Measurements from ENCODE around the gene PARP14.

Gene PARP14

DNA sequence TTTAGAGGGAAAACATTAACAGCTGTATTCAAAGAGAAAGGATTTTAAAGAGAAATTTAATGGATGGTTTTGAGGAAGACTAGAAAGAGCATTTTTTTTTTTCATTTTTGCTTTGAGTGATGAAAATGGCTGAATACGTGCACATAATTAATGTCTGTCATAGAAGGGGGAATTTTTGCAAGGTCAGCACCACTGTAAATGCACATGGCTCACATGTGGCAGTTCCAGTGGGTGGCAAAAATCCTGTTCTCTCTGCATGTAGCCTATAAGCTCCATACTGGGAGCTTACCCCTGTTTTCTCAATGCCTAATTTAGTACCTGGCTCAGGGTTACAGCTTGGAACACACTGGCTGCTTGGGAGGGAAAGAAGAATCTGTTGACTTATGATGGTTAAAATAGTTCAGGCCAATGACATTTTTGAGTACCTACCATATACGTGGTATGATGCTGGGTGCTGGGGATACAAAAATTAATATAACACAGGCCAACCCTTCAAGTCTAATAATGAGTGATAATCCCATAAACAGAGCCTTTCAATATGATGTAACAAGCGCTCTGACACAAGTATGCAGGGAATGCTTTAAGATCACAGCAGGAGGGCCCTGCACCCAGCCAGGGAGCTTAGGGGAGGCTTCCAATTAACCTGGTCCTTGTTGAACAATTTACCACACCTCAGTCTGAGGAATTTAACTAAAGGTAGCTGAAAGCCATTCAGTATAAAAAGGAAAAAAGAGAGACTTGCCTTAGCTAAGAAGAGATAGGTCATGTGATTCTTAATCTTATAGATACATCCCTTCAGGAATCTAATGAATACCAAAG lies 80.0 kb downstream of the PARP14 start:
- no peaks in the 10 kb centered on the region for H3K4me1 Mint-ChIP-seq
- ATAC-seq (no peak), DNase-seq (ENCODE audit: low spot score in 2 of 2) (no peak)
- peaks cover 6% of the 10 kb centered on the region for H3K36me3 Mint-ChIP-seq
- H3K4me3 Mint-ChIP-seq: no peak overlapping the region
- H3K9me3 Mint-ChIP-seq: no peaks in the 10 kb centered on the region
- H3K27ac Mint-ChIP-seq: no peak overlapping the region

DNA sequence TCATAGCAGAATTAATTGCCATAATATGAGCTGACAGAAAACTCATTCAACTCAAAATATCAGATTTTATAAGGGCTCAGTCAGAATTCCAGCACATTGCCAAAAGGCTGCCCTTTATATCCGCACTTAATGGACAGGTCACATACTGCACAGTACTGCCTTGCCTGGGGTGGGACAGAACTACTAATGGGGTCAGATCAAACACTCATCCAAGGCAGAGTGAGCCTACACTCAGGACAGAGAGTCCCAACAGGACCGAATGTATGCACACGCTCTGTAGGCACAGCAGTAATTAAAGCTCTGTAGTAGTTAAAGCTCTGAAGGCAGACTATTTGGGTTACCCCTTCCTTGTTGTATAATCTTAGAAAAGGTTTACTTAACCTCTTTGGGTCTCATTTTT lies 85.8 kb downstream of the PARP14 start:
- DNase-seq (ENCODE audit: low spot score in 2 of 2): no peak
- no peak for ATAC-seq
- H3K4me1 Mint-ChIP-seq: no peaks in the 10 kb centered on the region
- H3K27ac Mint-ChIP-seq: no peak overlapping the region
- H3K36me3 Mint-ChIP-seq: peaks cover 19% of the 10 kb centered on the region
- H3K4me3 Mint-ChIP-seq: no peak overlapping the region
- no peaks in the 10 kb centered on the region for H3K9me3 Mint-ChIP-seq

DNA sequence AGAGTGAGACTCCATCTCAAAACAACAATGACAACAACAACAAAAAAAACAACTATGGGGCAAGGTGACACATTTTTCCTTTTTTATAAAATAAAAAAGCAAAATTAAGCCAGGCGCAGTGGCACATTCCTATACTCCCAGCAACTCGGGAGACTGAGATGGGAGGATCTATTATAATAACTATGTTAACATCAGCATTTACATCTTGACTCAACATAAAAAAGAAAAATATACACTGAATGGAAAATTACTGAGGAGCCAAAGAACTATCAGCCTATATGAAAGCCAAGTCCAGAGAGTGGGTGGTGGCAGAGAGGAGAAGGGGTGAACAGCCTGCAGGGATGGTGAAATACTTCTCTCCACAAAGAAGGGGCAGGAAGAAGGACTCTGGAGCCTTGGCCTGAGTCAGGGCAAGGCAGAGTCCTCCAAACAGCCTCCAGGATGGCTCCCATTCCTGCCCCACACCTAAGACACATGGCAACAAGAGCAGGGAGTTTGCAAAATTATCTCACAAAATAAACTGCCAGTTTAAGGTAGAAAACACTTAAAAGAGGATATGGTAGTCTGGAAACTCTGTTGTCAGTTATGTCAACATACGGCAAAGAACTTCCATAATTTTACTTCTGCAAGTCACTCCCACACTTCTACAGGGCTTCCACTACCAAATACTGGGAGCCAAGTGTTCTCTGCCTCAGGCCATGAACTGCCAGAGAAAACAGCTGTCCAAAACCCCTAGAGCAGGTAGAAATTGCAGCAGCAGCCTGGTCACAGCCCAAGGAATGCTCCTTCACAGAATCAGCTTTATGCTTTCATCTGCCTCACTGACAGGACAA lies 87.1 kb downstream of the PARP14 start:
- Mint-ChIP-seq H3K4me1 (no peaks in the 10 kb centered on the region), H3K4me3 (no peak overlapping the region), H3K27ac (no peak overlapping the region), H3K9me3 (no peaks in the 10 kb centered on the region), H3K36me3 (peaks cover 17% of the 10 kb centered on the region)
- DNase-seq (ENCODE audit: low spot score in 2 of 2) (no peak), ATAC-seq (no peak)

DNA sequence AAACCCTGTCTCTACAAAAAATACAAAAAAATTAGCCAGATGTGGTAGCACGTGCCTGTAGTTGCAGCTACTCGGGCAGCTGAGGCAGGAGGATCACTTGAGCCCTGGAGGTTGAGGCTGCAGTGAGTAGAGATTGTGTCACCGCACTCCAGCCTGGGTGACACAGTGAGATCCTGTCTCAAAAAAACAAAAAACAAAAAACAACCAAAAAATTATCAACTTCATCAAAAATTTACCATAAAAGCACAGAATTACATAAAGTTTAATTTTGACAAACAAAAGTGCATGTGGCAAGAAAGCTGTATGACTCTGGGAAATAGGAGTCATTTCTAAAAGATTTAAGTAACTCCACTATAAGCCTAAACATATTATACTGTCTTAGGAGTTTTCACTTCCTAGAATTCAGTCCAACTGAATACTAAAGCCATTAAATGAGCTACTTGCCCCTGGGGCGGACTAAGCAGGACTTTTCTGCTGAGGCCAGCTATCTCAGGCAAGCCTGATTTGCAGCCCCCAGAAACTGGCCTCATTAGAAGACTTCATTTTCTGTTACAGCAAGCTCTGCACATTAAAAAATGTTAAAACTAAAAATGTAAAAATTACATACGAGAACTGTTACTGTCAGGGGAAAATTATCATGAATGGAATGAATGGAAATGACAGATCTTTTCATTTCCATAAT lies 90.0 kb downstream of the PARP14 start:
- H3K27ac Mint-ChIP-seq: no peak overlapping the region
- ATAC-seq: no peak
- H3K4me1 Mint-ChIP-seq: peaks cover 6% of the 10 kb centered on the region
- no peaks in the 10 kb centered on the region for H3K9me3 Mint-ChIP-seq
- peaks cover 17% of the 10 kb centered on the region for H3K36me3 Mint-ChIP-seq
- DNase-seq (ENCODE audit: low spot score in 2 of 2): no peak
- no peak overlapping the region for H3K4me3 Mint-ChIP-seq

DNA sequence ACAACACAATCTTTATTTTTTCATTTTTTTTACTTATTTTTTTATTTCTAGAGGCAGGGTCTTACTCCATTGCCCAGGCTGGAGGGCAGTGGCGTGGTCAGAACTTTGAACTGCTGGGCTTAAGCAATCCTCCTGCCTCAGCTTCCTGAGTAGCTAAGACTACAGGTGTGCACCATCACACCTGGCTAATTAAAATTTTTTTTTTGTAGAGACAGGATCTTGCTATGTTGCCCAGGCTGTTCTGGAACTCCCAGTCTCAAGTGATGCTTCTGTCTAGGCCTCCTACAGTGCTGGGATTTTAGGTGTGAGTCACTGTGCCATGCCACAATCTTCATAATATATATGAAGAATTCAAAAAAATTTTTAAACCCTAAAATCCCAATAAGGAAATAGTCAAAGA lies 92.2 kb downstream of the PARP14 start:
- no peaks in the 10 kb centered on the region for H3K9me3 Mint-ChIP-seq
- ATAC-seq (no peak), DNase-seq (ENCODE audit: low spot score in 2 of 2) (no peak)
- peaks cover 6% of the 10 kb centered on the region for H3K4me1 Mint-ChIP-seq
- H3K27ac Mint-ChIP-seq: no peak overlapping the region
- H3K4me3 Mint-ChIP-seq: no peak overlapping the region
- peaks cover 17% of the 10 kb centered on the region for H3K36me3 Mint-ChIP-seq

DNA sequence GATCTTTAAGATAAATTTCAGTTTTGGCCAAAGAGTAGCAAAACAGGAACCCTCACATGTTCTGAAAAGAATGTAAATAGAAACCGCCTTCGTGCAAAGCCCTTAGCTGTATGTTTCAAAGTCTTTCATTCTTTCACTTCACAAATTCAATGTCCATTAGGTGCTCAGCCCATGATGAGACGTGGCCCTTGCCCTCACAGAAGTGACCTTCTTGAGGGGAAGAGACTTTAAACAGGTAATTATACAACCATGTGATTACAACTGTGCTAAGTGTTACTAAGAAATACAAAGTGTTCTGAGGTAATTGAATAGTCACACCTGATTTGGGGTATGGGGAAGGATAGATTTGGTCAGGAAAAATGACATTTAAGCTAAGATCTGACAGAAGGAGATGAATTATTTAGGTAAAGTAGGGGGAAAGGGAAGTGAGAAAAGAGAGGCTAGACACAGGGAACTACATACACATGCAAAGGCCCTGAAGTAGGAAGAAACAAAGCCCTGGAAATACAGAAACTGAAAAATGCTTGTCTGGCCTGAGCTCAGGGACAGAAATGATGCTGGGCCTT lies 93.4 kb downstream of the PARP14 start:
- Mint-ChIP-seq H3K4me1 (peaks cover 6% of the 10 kb centered on the region), H3K27ac (no peak overlapping the region), H3K36me3 (peaks cover 9% of the 10 kb centered on the region), H3K9me3 (no peaks in the 10 kb centered on the region), H3K4me3 (no peak overlapping the region)
- DNase-seq (ENCODE audit: low spot score in 2 of 2) (no peak), ATAC-seq (no peak)

DNA sequence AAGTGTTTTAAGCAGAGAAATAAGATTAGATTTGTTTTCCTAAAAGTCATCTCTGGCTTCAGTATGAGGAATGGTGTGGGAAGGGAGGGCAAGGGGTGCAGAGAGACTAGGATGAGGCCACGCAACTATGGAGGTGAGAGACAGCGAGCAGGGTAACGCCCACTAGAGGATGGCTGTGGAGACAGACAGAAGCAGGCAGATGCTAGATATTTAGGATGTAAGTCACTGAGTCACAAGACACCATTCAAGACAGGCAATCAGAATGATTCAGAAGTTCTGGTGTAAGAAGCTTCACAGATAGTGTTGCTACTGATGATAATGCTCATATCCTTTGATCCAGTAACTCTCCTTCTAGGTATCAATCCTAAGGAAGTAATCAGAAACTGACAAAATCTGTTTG lies 93.9 kb downstream of the PARP14 start:
- DNase-seq (ENCODE audit: low spot score in 2 of 2) (no peak), ATAC-seq (no peak)
- Mint-ChIP-seq H3K4me1 (peaks cover 6% of the 10 kb centered on the region), H3K36me3 (peaks cover 7% of the 10 kb centered on the region), H3K4me3 (no peak overlapping the region), H3K9me3 (no peaks in the 10 kb centered on the region), H3K27ac (no peak overlapping the region)

DNA sequence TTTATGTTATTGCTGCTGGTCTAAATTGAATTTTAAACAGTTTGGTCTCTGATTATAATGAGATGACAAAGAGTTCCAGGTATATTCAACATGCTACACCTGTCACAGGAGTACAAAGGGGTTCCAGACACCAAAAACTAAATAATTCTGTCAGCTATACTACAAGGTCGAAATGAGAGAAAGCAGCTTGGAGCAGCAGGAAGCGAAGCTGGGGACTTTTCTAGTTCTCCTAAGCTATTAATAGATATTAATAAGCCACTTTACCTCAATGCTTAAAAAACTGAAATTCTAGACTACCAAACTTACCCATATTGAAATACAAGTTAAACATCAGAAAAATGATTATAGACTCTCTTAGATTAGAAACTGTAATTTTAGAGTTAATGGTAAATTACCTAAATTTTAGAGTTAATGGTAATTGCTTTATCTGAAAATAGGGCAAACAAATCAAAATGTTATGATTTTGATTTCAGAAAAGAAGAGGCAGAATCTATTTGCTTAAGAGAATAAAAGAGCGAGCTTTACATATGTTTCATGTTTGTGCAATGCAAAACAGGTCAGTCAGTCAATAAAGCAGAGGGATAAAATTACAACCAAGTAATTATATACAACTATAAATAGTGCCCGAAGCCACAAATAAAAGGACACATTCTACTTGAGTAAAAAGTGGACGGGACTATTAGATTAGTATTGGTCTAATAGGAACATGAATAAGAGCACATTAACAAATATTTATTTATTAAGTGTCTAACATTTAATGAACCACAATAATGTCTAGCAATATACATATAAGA lies 96.2 kb downstream of the PARP14 start:
- Mint-ChIP-seq H3K27ac (no peak overlapping the region), H3K9me3 (no peaks in the 10 kb centered on the region), H3K4me3 (no peak overlapping the region), H3K36me3 (no peaks in the 10 kb centered on the region), H3K4me1 (peaks cover 6% of the 10 kb centered on the region)
- no peak for DNase-seq (ENCODE audit: low spot score in 2 of 2)
- ATAC-seq: no peak

DNA sequence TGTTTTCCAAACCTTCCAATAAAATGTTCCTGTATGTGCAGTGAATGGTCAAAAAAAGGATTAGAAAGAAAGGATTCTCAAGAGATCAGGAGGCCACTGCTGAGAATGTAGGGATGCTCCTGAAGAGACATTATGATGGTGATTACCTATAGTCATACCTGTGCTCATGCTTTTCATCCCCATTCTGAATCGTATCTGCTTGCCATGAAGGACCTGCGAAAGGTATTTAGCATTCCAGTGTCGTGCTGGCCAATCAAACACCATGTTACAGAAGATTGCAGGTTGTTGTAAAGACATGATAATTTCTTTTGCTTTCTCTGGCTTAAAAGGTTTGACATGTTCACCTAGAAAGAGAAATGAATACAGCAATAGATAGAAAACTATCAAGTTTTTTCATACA lies 96.9 kb downstream of the PARP14 start:
- ATAC-seq: no peak
- Mint-ChIP-seq H3K9me3 (no peaks in the 10 kb centered on the region), H3K4me3 (no peak overlapping the region), H3K36me3 (no peaks in the 10 kb centered on the region), H3K4me1 (peaks cover 6% of the 10 kb centered on the region), H3K27ac (no peak overlapping the region)
- no peak for DNase-seq (ENCODE audit: low spot score in 2 of 2)

Data from stimulated activated effector memory CD8-positive, alpha-beta T cell treated with anti-CD3 and anti-CD28 coated beads, Interleukin-12 subunit alpha, Interleukin-12 subunit beta, amount 100 ng/mL, for 72 hours (primary cell).